Measurements from ENCODE around the gene PRKN.

Gene PRKN

GRCh38 chr6:162151021-162151665, 576.4 kb downstream of the PRKN start:
- no peak overlapping the region for H3K27ac ChIP-seq (ENCODE audit: low read length)
- TF ChIP-seq EZH2 (IDR thresholded peaks at IDR 0.05; ENCODE audit: borderline replicate concordance, low read depth, low read length, severe bottlenecking) (no peak), CTCF (IDR thresholded peaks at IDR 0.05; ENCODE audit: borderline replicate concordance, extremely low read depth, low read length, poor library complexity, severe bottlenecking) (no peak)
- H2AFZ ChIP-seq (ENCODE audit: low read depth, low read length) = no peak overlapping the region
- H3K4me3 ChIP-seq (ENCODE audit: low read depth in 1 of 2, low read length in 2 of 2) = no peak overlapping the region
- no peaks in the 10 kb centered on the region for H3K79me2 ChIP-seq (ENCODE audit: insufficient read depth, low read length)
- DNase-seq (no peak), ATAC-seq (ENCODE audit: insufficient read depth, low read depth) (no peak)
- H4K20me1 ChIP-seq (ENCODE audit: insufficient read depth, low read length) = no peaks in the 10 kb centered on the region
- H3K27me3 ChIP-seq (ENCODE audit: insufficient read depth, low read length, poor library complexity) = no peaks in the 10 kb centered on the region
- H3K9ac ChIP-seq (ENCODE audit: low read depth, low read length) = no peak overlapping the region
- H3K9me3 ChIP-seq (ENCODE audit: insufficient read depth, low read length, severe bottlenecking) = no peaks in the 10 kb centered on the region
- no peaks in the 10 kb centered on the region for H3K36me3 ChIP-seq (ENCODE audit: insufficient read depth, low read length)
- H3K4me2 ChIP-seq (ENCODE audit: insufficient read depth, low read length) = no peak overlapping the region
- no peaks in the 10 kb centered on the region for H3K4me1 ChIP-seq (ENCODE audit: insufficient read depth, low read length)

GRCh38 chr6:162150295-162150694, 577.3 kb downstream of the PRKN start:
- H2AFZ ChIP-seq (ENCODE audit: low read depth, low read length) = no peak overlapping the region
- ATAC-seq (ENCODE audit: insufficient read depth, low read depth) = no peak
- H3K9me3 ChIP-seq (ENCODE audit: insufficient read depth, low read length, severe bottlenecking) = no peaks in the 10 kb centered on the region
- H3K4me3 ChIP-seq (ENCODE audit: low read depth in 1 of 2, low read length in 2 of 2) = no peak overlapping the region
- TF ChIP-seq EZH2 (IDR thresholded peaks at IDR 0.05; ENCODE audit: borderline replicate concordance, low read depth, low read length, severe bottlenecking) (no peak), CTCF (IDR thresholded peaks at IDR 0.05; ENCODE audit: borderline replicate concordance, extremely low read depth, low read length, poor library complexity, severe bottlenecking) (no peak)
- H3K27ac ChIP-seq (ENCODE audit: low read length) = no peak overlapping the region
- H3K79me2 ChIP-seq (ENCODE audit: insufficient read depth, low read length) = no peaks in the 10 kb centered on the region
- no peaks in the 10 kb centered on the region for H4K20me1 ChIP-seq (ENCODE audit: insufficient read depth, low read length)
- DNase-seq = no peak
- no peak overlapping the region for H3K9ac ChIP-seq (ENCODE audit: low read depth, low read length)
- H3K27me3 ChIP-seq (ENCODE audit: insufficient read depth, low read length, poor library complexity) = no peaks in the 10 kb centered on the region
- no peaks in the 10 kb centered on the region for H3K4me1 ChIP-seq (ENCODE audit: insufficient read depth, low read length)
- H3K36me3 ChIP-seq (ENCODE audit: insufficient read depth, low read length) = no peaks in the 10 kb centered on the region
- H3K4me2 ChIP-seq (ENCODE audit: insufficient read depth, low read length) = no peak overlapping the region

- Histone ChIP-seq H3K4me3 (ENCODE audit: low read depth in 1 of 2, low read length in 2 of 2) (no peak overlapping the region), H3K79me2 (ENCODE audit: insufficient read depth, low read length) (no peaks in the 10 kb centered on the region), H3K4me1 (ENCODE audit: insufficient read depth, low read length) (no peaks in the 10 kb centered on the region), H3K9me3 (ENCODE audit: insufficient read depth, low read length, severe bottlenecking) (no peaks in the 10 kb centered on the region), H2AFZ (ENCODE audit: low read depth, low read length) (no peak overlapping the region), H4K20me1 (ENCODE audit: insufficient read depth, low read length) (no peaks in the 10 kb centered on the region), H3K27me3 (ENCODE audit: insufficient read depth, low read length, poor library complexity) (no peaks in the 10 kb centered on the region), H3K36me3 (ENCODE audit: insufficient read depth, low read length) (no peaks in the 10 kb centered on the region), H3K4me2 (ENCODE audit: insufficient read depth, low read length) (no peak overlapping the region), H3K9ac (ENCODE audit: low read depth, low read length) (no peak overlapping the region), H3K27ac (ENCODE audit: low read length) (no peak overlapping the region)
- DNase-seq (no peak), ATAC-seq (ENCODE audit: insufficient read depth, low read depth) (no peak)
- no peak for TF ChIP-seq CTCF (IDR thresholded peaks at IDR 0.05; ENCODE audit: borderline replicate concordance, extremely low read depth, low read length, poor library complexity, severe bottlenecking)
- TF ChIP-seq EZH2 (IDR thresholded peaks at IDR 0.05; ENCODE audit: borderline replicate concordance, low read depth, low read length, severe bottlenecking) = no peak
These were observed 577.8 kb downstream of the PRKN start for GRCh38 chr6:162149786-162150185.

Measured in DND-41 (cell line).